ENCODE results near the gene PCGF1. TPM values are rescaled to one million over a fixed set of nuclear protein-coding genes. Genes with fewer than 3 reads are reported as not detected.

The PCGF1 gene
- polyA plus RNA-seq, 3 donors, result 27.6 to 27.8 (median 27.6) TPM

Other genes starting within 250 kb of the PCGF1 start
- 1 to 10 TPM; 1.4 to 2.2 (median 2.2) TPM for gene SLC4A5, start 164.3 kb downstream of the PCGF1 start, polyA plus RNA-seq (ENCODE audit: insufficient read length in 3 of 3)
- 100 to 1,000 TPM; 137 to 143 (median 140) TPM for gene DCTN1, start 127.4 kb downstream of the PCGF1 start, polyA plus RNA-seq (ENCODE audit: insufficient read length in 3 of 3)
- 1 to 10 TPM; 4.4 to 6.6 (median 5.7) TPM for gene C2orf81, start 86.1 kb downstream of the PCGF1 start, polyA plus RNA-seq (ENCODE audit: insufficient read length in 3 of 3)
- gene WDR54, start 86.0 kb downstream of the PCGF1 start, polyA plus RNA-seq (ENCODE audit: insufficient read length in 3 of 3), result 10 to 100 TPM; 35.9 to 40.2 (median 36.5) TPM
- 10 to 100 TPM; 55.3 to 59.0 (median 55.9) TPM for gene RTKN, start 65.8 kb downstream of the PCGF1 start, polyA plus RNA-seq (ENCODE audit: insufficient read length in 3 of 3)
- gene INO80B, start 52.6 kb downstream of the PCGF1 start, polyA plus RNA-seq (ENCODE audit: insufficient read length in 3 of 3), result 10 to 100 TPM; 14.6 to 29.6 (median 24.2) TPM
- gene WBP1, start 49.3 kb downstream of the PCGF1 start, polyA plus RNA-seq (ENCODE audit: insufficient read length in 3 of 3), result 100 to 1,000 TPM in 1 of 3 donors, 10 to 100 TPM in 2; 90.1 to 101 (median 96.6) TPM
- gene MOGS, start 42.3 kb downstream of the PCGF1 start, polyA plus RNA-seq (ENCODE audit: insufficient read length in 3 of 3), result 10 to 100 TPM; 43.6 to 56.1 (median 47.2) TPM
- gene MRPL53, start 35.0 kb downstream of the PCGF1 start, polyA plus RNA-seq (ENCODE audit: insufficient read length in 3 of 3), result 10 to 100 TPM; 37.1 to 43.6 (median 38.9) TPM
- gene CCDC142, start 24.7 kb downstream of the PCGF1 start, polyA plus RNA-seq (ENCODE audit: insufficient read length in 3 of 3), result 10 to 100 TPM in 2 of 3 donors, 1 to 10 TPM in 1; 7.7 to 10.6 (median 10.1) TPM
- 10 to 100 TPM; 24.4 to 26.6 (median 24.9) TPM for gene TTC31, start 24.6 kb downstream of the PCGF1 start, polyA plus RNA-seq (ENCODE audit: insufficient read length in 3 of 3)
- 1 to 10 TPM; 1.4 to 3.5 (median 1.7) TPM for gene LBX2, start 8.1 kb downstream of the PCGF1 start, polyA plus RNA-seq (ENCODE audit: insufficient read length in 3 of 3)
- under 1 TPM in 1 of 3 donors, not detected in 2; 0.06 TPM for gene TLX2, start 6.8 kb upstream of the PCGF1 start, polyA plus RNA-seq (ENCODE audit: insufficient read length in 3 of 3)
- under 1 TPM; 0.08 to 0.18 (median 0.12) TPM for gene DQX1, start 18.5 kb upstream of the PCGF1 start, polyA plus RNA-seq (ENCODE audit: insufficient read length in 3 of 3)
- gene AUP1, start 22.0 kb upstream of the PCGF1 start, polyA plus RNA-seq (ENCODE audit: insufficient read length in 3 of 3), result 10 to 100 TPM; 92.5 to 99.8 (median 97.0) TPM
- gene HTRA2, start 22.2 kb upstream of the PCGF1 start, polyA plus RNA-seq (ENCODE audit: insufficient read length in 3 of 3), result 10 to 100 TPM; 32.3 to 35.8 (median 33.1) TPM
- 1 to 10 TPM; 9.2 to 9.9 (median 9.8) TPM for gene LOXL3, start 46.2 kb upstream of the PCGF1 start, polyA plus RNA-seq (ENCODE audit: insufficient read length in 3 of 3)
- gene DOK1, start 47.0 kb upstream of the PCGF1 start, polyA plus RNA-seq (ENCODE audit: insufficient read length in 3 of 3), result 1 to 10 TPM; 8.0 to 9.8 (median 8.6) TPM
- under 1 TPM; 0.57 to 0.72 (median 0.71) TPM for gene M1AP, start 140.6 kb upstream of the PCGF1 start, polyA plus RNA-seq (ENCODE audit: insufficient read length in 3 of 3)
- gene SEMA4F, start 146.6 kb upstream of the PCGF1 start, polyA plus RNA-seq (ENCODE audit: insufficient read length in 3 of 3), result 1 to 10 TPM; 5.7 to 6.5 (median 5.8) TPM

Measured in right renal cortex interstitium (tissue), 3 donors.